HCT116 (cell line): Measurements from ENCODE around the gene MN1. TPM values are rescaled to one million over a fixed set of nuclear protein-coding genes. Genes with fewer than 3 reads are reported as not detected.

Experiments used
- ATAC-seq: fragments of 200-7000 bp; cut with Tn5 transposase; 2 replicates; pipeline ENCODE4 v1.9.1; 2020; ENCODE audit warnings: mild to moderate bottlenecking, moderate library complexity
- BruUV-seq: library from RNA; stranded (reverse); fragments of 400-500 nt; replicated peaks from 2 replicates; lab custom pipeline; 2021; lab: Mats Ljungman, UMichigan
- CTCF ChIA-PET: fragments of 300-600 bp; sonication (Branson Sonifier 250); formaldehyde crosslinking; loops from one replicate; lab custom pipeline; 2021; ENCODE audit warnings: antibody characterized with exemption; lab: Charles Lee
- POLR2A ChIA-PET: fragments of 300-600, 350-600 bp; sonication (Branson Sonifier 250); formaldehyde crosslinking; loops from one replicate; lab custom pipeline; 2021; ENCODE audit warnings: antibody characterized with exemption; lab: Charles Lee
- RAD21 ChIA-PET, 2 experiments: fragments of 300-600 bp; sonication (Branson Sonifier 250); formaldehyde crosslinking; loops; one replicate each; lab custom pipeline; 2023; ENCODE audit warnings: low total read pairs in 2 of 2; ENCODE audit not compliant: uncharacterized antibody in 2 of 2, unreplicated experiment in 2 of 2, low non-redundant PET in 1 of 2; lab: Charles Lee
- DNase-seq: peaks from one replicate; pipeline ENCODE4 v3.0.0-alpha.2; 2010; ENCODE audit warnings: low read depth, low spot score
- H2AFZ ChIP-seq: fragments of 200-600 bp; shearing (Covaris generic), sonication (generic); 2 replicates; pipeline ENCODE4 v1.6.1; 2017; ENCODE audit warnings: low read depth, mixed run types, mixed read lengths, antibody characterized with exemption, low read length; ENCODE audit not compliant: poor library complexity, severe bottlenecking
- H3K27ac ChIP-seq: 2 replicates; pipeline ENCODE4 v1.5.1; 2012; ENCODE audit warnings: low read depth, low read length
- H3K27me3 ChIP-seq: fragments of 200-600 bp; sonication (generic); 2 replicates; pipeline ENCODE4 v1.6.1; 2016; ENCODE audit warnings: mixed run types, low read length, mixed read lengths; ENCODE audit not compliant: insufficient read depth
- H3K36me3 ChIP-seq, 2 experiments: fragments of 200-500 bp in 1 of 2; fragments of 200-600 bp in 1 of 2; sonication (Bioruptor generic) in 1 of 2; sonication (generic) in 1 of 2; 2 replicates each; pipeline versions ENCODE4 v1.5.1 to v1.6.1; 2014 to 2016; ENCODE audit warnings: low read length in 2 of 2, inconsistent platforms in 1 of 2, mixed read lengths in 1 of 2, mixed run types in 1 of 2; ENCODE audit not compliant: insufficient read depth in 2 of 2, control insufficient read depth in 1 of 2
- H3K4me1 ChIP-seq, 2 experiments: fragments of 200-600 bp in 1 of 2; sonication (generic) in 1 of 2; 2 replicates each; pipeline versions ENCODE4 v1.5.1 to v1.6.1; 2012 to 2017; ENCODE audit warnings: low read length in 2 of 2, inconsistent platforms in 1 of 2, mild to moderate bottlenecking in 1 of 2, mixed read lengths in 1 of 2, mixed run types in 1 of 2, moderate library complexity in 1 of 2; ENCODE audit not compliant: insufficient read depth in 2 of 2, control insufficient read depth in 1 of 2
- H3K4me2 ChIP-seq: fragments of 200-600 bp; sonication (generic); 2 replicates; pipeline ENCODE4 v1.6.1; 2017; ENCODE audit warnings: mixed run types, low read length, mixed read lengths
- H3K4me3 ChIP-seq, 2 experiments: fragments of 200-600 bp in 1 of 2; sonication (generic) in 1 of 2; replicated peaks in 1 of 2; 2 replicates each; pipeline ENCODE4 v1.5.1; 2011 to 2016; ENCODE audit warnings: low read length in 2 of 2, control low read depth in 1 of 2, low read depth in 1 of 2, mild to moderate bottlenecking in 1 of 2, mixed read lengths in 1 of 2, mixed run types in 1 of 2
- H3K79me2 ChIP-seq: fragments of 200-600 bp; sonication (generic); 2 replicates; pipeline ENCODE4 v1.6.1; 2017; ENCODE audit warnings: mild to moderate bottlenecking, mixed run types, low read length, moderate library complexity, mixed read lengths; ENCODE audit not compliant: insufficient read depth
- H3K9ac ChIP-seq: fragments of 200-600 bp; sonication (generic); 2 replicates; pipeline ENCODE4 v1.6.1; 2016; ENCODE audit warnings: low read length, mixed read lengths
- H3K9me2 ChIP-seq: fragments of 200-600 bp; sonication (generic), shearing (Covaris generic); 2 replicates; pipeline ENCODE4 v1.6.1; 2017; ENCODE audit warnings: mixed run types, mild to moderate bottlenecking, moderate library complexity; ENCODE audit not compliant: insufficient read depth
- H3K9me3 ChIP-seq, 2 experiments: fragments of 200-500 bp in 1 of 2; fragments of 200-600 bp in 1 of 2; sonication (Bioruptor generic) in 1 of 2; sonication (generic) in 1 of 2; 2 replicates each; pipeline ENCODE4 v1.6.1; 2014 to 2017; ENCODE audit warnings: low read length in 2 of 2, mixed read lengths in 2 of 2, inconsistent platforms in 1 of 2, low read depth in 1 of 2, mild to moderate bottlenecking in 1 of 2, mixed run types in 1 of 2, moderate library complexity in 1 of 2; ENCODE audit not compliant: control insufficient read depth in 1 of 2, insufficient read depth in 1 of 2
- H4K20me1 ChIP-seq: fragments of 200-600 bp; sonication (generic), shearing (Covaris generic); 2 replicates; pipeline ENCODE4 v1.6.1; 2017; ENCODE audit warnings: mixed run types, mild to moderate bottlenecking, moderate library complexity; ENCODE audit not compliant: insufficient read depth
- ATF3 ChIP-seq: IDR thresholded peaks from 2 replicates; pipeline ENCODE4 v1.6.1; 2012
- CBX3 ChIP-seq: IDR thresholded peaks from 2 replicates; pipeline ENCODE4 v1.6.1; 2012; ENCODE audit warnings: low read depth
- CEBPB ChIP-seq: IDR thresholded peaks from 2 replicates; pipeline ENCODE4 v1.6.1; 2012; ENCODE audit warnings: low read depth
- CTCF ChIP-seq, 3 experiments: fragments of 200-600 bp in 1 of 3; sonication (generic) in 1 of 3; IDR thresholded peaks in 2 of 3; conservative IDR thresholded peaks in 1 of 3; 2 replicates each; pipeline ENCODE4 v1.5.1; 2012 to 2017; ENCODE audit warnings: low read depth in 2 of 3, low read length in 2 of 3, antibody characterized with exemption in 1 of 3, borderline replicate concordance in 1 of 3, control low read depth in 1 of 3, mild to moderate bottlenecking in 1 of 3, mixed read lengths in 1 of 3, mixed run types in 1 of 3, moderate library complexity in 1 of 3; ENCODE audit not compliant: insufficient read depth in 1 of 3
- EGR1 ChIP-seq: IDR thresholded peaks from 2 replicates; pipeline ENCODE4 v1.6.1; 2012; ENCODE audit warnings: low read depth
- ELF1 ChIP-seq: IDR thresholded peaks from 2 replicates; pipeline ENCODE4 v1.6.1; 2012; ENCODE audit warnings: low read depth, borderline replicate concordance
- EZH2 ChIP-seq: fragments of 200-600 bp; sonication (generic); IDR thresholded peaks from 2 replicates; pipeline ENCODE4 v1.6.1; 2017; ENCODE audit warnings: antibody characterized with exemption, mixed run types
- EZH2phosphoT487 ChIP-seq: fragments of 200-600 bp; IDR thresholded peaks from 2 replicates; pipeline ENCODE4 v1.6.1; 2018; ENCODE audit warnings: antibody characterized with exemption, borderline replicate concordance
- JUND ChIP-seq: IDR thresholded peaks from 2 replicates; pipeline ENCODE4 v1.6.1; 2012
- MAX ChIP-seq: IDR thresholded peaks from 2 replicates; pipeline ENCODE4 v1.6.1; 2012
- POLR2A ChIP-seq: IDR thresholded peaks from 2 replicates; pipeline ENCODE4 v1.7.0; 2011; ENCODE audit warnings: borderline replicate concordance; ENCODE audit not compliant: insufficient read depth, insufficient read length; ENCODE audit errors: extremely low read depth
- RAD21 ChIP-seq: IDR thresholded peaks from 2 replicates; pipeline ENCODE4 v1.6.1; 2012; ENCODE audit warnings: low read depth, mild to moderate bottlenecking
- REST ChIP-seq: IDR thresholded peaks from 2 replicates; pipeline ENCODE4 v1.6.1; 2012; ENCODE audit warnings: low read depth
- SIN3A ChIP-seq: IDR thresholded peaks from 2 replicates; pipeline ENCODE4 v1.6.1; 2012; ENCODE audit warnings: low read depth
- SRF ChIP-seq: IDR thresholded peaks from 2 replicates; pipeline ENCODE4 v1.6.1; 2012; ENCODE audit warnings: low read depth
- TCF7L2 ChIP-seq: IDR thresholded peaks from 2 replicates; pipeline ENCODE4 v1.7.0; 2011; ENCODE audit warnings: borderline replicate concordance, inconsistent platforms; ENCODE audit not compliant: insufficient read depth, insufficient read length; ENCODE audit errors: extremely low read depth
- ZBTB33 ChIP-seq: IDR thresholded peaks from 2 replicates; pipeline ENCODE4 v1.6.1; 2011; ENCODE audit warnings: mild to moderate bottlenecking, low read length, moderate library complexity; ENCODE audit not compliant: insufficient replicate concordance; ENCODE audit errors: extremely low read depth
- ZFX ChIP-seq: fragments of 450-650 bp; IDR thresholded peaks from 2 replicates; pipeline ENCODE4 v1.6.1; 2017
- ZNF274 ChIP-seq: fragments of 200-500 bp; sonication (Bioruptor generic); IDR thresholded peaks from 2 replicates; pipeline ENCODE4 v1.6.1; 2014; ENCODE audit warnings: mild to moderate bottlenecking, low read depth, low read length, inconsistent platforms
- intact Hi-C: fragments of 100-400 bp; cut with micrococcal nuclease; formaldehyde crosslinking; loops from 2 replicates; pipeline ENCODE4 v1.10.0; 2022
- total RNA-seq: library from RNA; stranded (reverse); gene quantifications from one replicate; pipeline ENCODE4 v1.2.1, GENCODE V29; 2021; ENCODE audit not compliant: unreplicated experiment

MN1 gene
- total RNA-seq, 1 experiment from 2014 or later = 2.9 TPM

GRCh38 chr22:27815826-27816530, 14.4 kb upstream of the MN1 start:
- Histone ChIP-seq H3K79me2 (no peaks in the 10 kb centered on the region), H3K9ac (no peak overlapping the region), H4K20me1 (no peaks in the 10 kb centered on the region), H3K4me2 (no peak overlapping the region), H3K4me3 (no peak overlapping the region), H3K36me3 (no peaks in the 10 kb centered on the region), H3K9me3 (no peaks in the 10 kb centered on the region), H2AFZ (no peak overlapping the region), H3K9me2 (no peaks in the 10 kb centered on the region), H3K27ac (no peak overlapping the region), H3K4me1 (no peaks in the 10 kb centered on the region), H3K27me3 (no peaks in the 10 kb centered on the region)
- ChIA-PET CTCF (no interaction called here), RAD21 (no interaction called here), POLR2A (no interaction called here)
- no peak for TF ChIP-seq CTCF (IDR thresholded peaks at IDR 0.05 in 2 of 3, conservative IDR thresholded peaks at IDR 0.05 in 1 of 3; ENCODE audit: borderline replicate concordance in 1 of 3, insufficient read depth in 1 of 3, low read depth in 2 of 3, low read length in 2 of 3)
- no peak for TF ChIP-seq MAX
- TF ChIP-seq POLR2A = no peak
- TF ChIP-seq ZNF274 = no peak
- no peak for TF ChIP-seq EZH2
- TF ChIP-seq RAD21 = no peak
- TF ChIP-seq SIN3A = no peak
- TF ChIP-seq JUND = no peak
- TF ChIP-seq ZFX = no peak
- no peak for TF ChIP-seq ELF1
- no peak for TF ChIP-seq EZH2phosphoT487
- no peak for TF ChIP-seq ATF3
- no peak for TF ChIP-seq ZBTB33
- TF ChIP-seq CEBPB = no peak
- TF ChIP-seq SRF = no peak
- no peak for TF ChIP-seq TCF7L2
- no peak for TF ChIP-seq EGR1
- no peak for TF ChIP-seq REST
- no peak for TF ChIP-seq CBX3
- ATAC-seq = no peak
- no peak for DNase-seq
- intact Hi-C loops = no loop called here
- no TSS peak for BruUV-seq
